Thyroid gland (tissue), 4 donors: ENCODE data around the gene IL17D.

Experiments
- POLR2A ChIP-seq, 2 donors: fragments of 450-650 bp; IDR thresholded peaks; one replicate each; pipeline ENCODE4 v1.6.1; 2017; ENCODE audit warnings: antibody characterized with exemption in 2 of 2, mild to moderate bottlenecking in 2 of 2, moderate library complexity in 1 of 2
- TF ChIP-seq, protein P1 (sequence below), 6 experiments: fragments of 200-600 bp in 3 of 6; fragments of 450-650 bp in 3 of 6; sonication (generic) in 3 of 6; IDR thresholded peaks; one replicate each; pipeline ENCODE4 v1.5.1; 2016 to 2019; ENCODE audit warnings: antibody characterized with exemption in 6 of 6, mild to moderate bottlenecking in 2 of 6, inconsistent platforms in 1 of 6, moderate library complexity in 1 of 6

DNA sequence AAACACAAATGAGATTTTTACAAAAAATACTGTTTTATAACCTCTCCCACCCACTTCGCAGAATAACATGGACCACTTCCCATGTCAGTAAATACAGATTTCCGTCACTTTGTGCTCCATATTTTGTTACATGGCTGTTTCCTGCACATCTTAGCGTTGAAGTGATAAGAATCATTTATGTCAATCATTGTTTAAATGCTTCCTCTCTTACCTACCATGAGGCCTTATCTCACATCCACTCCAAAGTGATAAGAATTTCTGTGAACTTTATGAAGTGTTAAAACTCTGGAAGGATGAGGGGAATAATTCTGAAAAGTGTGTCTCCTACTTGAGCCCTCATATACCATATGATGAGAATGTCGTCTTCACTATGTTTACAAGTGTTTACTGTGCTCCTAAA lies 36.6 kb upstream of the IL17D start:
- TF ChIP-seq, protein P1, sequence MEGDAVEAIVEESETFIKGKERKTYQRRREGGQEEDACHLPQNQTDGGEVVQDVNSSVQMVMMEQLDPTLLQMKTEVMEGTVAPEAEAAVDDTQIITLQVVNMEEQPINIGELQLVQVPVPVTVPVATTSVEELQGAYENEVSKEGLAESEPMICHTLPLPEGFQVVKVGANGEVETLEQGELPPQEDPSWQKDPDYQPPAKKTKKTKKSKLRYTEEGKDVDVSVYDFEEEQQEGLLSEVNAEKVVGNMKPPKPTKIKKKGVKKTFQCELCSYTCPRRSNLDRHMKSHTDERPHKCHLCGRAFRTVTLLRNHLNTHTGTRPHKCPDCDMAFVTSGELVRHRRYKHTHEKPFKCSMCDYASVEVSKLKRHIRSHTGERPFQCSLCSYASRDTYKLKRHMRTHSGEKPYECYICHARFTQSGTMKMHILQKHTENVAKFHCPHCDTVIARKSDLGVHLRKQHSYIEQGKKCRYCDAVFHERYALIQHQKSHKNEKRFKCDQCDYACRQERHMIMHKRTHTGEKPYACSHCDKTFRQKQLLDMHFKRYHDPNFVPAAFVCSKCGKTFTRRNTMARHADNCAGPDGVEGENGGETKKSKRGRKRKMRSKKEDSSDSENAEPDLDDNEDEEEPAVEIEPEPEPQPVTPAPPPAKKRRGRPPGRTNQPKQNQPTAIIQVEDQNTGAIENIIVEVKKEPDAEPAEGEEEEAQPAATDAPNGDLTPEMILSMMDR (IDR thresholded peaks at IDR 0.05), result no peak
- no peak for TF ChIP-seq POLR2A (IDR thresholded peaks at IDR 0.05)
